HG03045 (cell line): ENCODE measurements around the gene SOS1.

Experiments
- ATAC-seq: cut with Tn5 transposase; IDR thresholded peaks from one replicate; pipeline ENCODE4 v1.9.1; 2021; ENCODE audit warnings: mild to moderate bottlenecking, moderate library complexity; ENCODE audit not compliant: unreplicated experiment

Gene SOS1

DNA sequence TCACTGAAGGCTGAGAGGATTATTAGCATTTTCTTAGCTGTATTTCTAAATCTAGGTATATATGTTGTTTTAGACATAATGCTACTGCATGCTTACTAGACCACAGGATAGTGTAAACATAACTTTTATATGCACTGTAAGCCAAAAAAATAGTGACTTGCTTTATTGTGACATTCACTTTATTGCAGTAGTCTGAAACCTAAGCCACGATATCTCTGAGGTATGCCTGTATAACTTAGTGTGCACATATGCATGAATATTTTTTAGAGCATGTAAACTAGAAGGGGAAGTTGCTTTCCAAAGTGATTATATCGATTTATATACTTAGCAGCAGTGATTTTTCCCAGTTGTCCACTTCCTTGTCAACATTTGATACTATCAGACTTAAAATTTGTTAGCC lies 81.8 kb downstream of the SOS1 start:
- ATAC-seq = no peak

DNA sequence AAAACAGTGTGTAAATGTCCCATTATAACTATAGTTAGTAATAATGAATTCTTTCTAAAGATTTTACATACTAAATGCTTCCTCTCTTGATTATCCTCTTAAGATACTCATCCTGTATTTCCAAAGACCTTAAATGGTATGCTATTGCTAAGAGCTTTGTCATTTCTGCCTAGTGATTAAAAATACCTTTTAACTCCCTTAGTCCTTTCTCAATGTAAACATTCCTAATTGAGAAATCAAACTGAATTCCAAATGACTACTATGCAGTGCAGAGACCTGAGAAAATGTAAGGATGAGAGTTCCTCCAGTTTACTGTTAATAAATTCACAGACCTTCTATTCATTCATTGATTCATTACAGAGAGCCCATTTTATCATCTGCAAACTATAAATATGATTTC lies 86.9 kb downstream of the SOS1 start:
- no peak for ATAC-seq

GRCh38 chr2:39027421-39027820 lies 93.4 kb downstream of the SOS1 start:
- no peak for ATAC-seq

DNA sequence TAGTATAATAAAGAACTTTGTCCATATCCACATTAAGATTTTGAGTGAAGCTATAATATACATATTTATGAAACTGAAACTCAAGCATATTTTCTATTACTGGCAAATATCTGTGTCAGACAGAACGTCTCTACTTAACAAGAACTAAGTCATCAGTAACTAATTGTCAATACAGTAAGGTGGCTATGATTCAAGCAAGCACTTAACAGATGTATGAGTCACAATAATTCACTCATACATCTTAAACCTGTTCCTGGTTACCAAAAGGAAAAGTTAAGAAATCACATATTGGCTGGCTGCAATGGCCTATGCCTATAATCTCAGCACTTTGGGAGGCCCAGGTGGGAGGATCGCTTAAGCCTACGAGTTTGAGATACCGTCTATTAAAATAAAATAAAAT lies 96.0 kb downstream of the SOS1 start:
- no peak for ATAC-seq

GRCh38 chr2:39023649-39024048 lies 97.2 kb downstream of the SOS1 start:
- no peak for ATAC-seq

DNA sequence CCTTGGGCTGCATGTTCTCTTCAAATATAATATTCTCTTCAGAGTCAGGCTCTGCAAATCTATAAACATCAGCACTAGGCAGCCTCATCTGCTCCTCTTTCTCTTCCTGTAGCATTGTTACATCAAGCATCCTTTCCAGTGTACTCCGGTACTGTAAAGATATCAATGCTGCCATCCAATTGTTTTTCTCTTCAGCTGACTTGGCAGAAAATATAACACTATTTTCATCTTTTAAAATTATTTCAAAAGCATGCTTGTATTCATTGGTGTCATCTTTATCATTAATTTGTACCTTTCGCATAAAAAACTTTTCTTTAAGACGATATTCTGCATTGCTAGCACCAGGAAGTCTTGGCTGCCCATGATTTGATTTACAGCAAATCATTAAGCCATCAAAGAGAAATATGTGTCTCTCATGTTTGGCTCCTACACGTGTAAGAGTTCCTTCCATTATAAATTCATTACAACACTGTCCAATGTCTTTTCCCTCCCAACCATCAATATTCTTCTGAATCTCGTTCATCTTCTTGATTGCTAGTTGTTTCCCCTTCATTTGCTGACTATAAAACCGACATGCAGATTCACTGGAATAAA lies 98.1 kb downstream of the SOS1 start:
- no peak for ATAC-seq

DNA sequence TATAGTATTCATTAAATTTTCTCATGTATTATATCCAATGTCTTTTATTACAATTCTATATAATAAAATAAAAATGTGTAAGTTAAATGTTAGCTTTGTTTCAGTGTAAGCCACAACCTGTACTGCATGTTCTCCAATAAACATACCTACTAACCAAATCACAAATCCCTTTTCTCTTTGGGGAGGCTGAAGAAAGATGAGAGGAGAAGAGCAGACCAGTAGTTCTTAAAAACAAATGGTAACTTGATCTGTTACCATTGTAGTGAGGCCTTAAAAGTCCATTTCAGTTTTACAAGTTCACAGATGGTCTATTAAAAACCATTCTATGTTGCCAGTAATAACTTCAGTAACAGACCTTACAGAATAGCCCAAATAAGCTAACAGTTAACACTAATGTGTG lies 100.5 kb downstream of the SOS1 start:
- ATAC-seq = no peak

GRCh38 chr2:39018638-39019037 lies 102.2 kb downstream of the SOS1 start:
- ATAC-seq = no peak

GRCh38 chr2:39017334-39017733 lies 103.5 kb downstream of the SOS1 start:
- no peak for ATAC-seq

DNA sequence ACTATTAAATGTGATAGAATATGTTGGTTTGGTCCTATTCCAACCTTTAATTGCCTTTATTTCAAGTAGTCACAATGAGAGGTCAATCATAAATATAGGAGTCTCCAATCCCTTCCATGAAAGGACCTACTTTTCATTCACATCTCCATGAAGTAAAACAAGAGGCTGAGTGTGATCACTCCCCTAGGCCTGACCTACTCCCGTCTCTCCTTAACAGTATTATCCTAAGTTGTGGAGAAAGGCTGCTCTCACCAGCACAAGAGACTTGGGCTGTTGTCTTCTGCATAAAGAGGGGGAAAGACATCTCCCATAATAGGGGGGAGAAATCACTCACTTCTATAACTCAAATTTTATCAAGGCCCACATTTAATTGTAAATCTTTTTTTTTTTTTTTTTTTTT lies 105.4 kb downstream of the SOS1 start:
- no peak for ATAC-seq

DNA sequence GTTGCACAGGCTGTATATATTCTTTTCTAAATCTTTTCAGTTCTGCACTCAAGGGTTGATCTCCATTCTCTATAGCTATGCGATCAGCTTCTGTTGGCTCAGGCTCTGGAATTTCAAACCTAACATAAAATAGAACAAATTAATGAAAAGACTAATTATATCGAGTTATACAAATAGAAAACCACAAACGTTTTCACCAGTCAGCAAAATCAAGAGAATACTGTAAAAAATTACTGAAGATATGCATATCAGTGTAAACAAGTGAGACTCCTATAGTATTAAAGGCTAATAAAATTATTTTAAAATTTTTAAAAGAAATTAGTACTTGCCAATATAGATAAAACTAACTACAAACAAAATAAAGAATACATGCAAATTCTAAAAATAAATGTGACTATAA lies 107.0 kb downstream of the SOS1 start:
- ATAC-seq = no peak

GRCh38 chr2:39008665-39009064 lies 112.2 kb downstream of the SOS1 start:
- no peak for ATAC-seq

DNA sequence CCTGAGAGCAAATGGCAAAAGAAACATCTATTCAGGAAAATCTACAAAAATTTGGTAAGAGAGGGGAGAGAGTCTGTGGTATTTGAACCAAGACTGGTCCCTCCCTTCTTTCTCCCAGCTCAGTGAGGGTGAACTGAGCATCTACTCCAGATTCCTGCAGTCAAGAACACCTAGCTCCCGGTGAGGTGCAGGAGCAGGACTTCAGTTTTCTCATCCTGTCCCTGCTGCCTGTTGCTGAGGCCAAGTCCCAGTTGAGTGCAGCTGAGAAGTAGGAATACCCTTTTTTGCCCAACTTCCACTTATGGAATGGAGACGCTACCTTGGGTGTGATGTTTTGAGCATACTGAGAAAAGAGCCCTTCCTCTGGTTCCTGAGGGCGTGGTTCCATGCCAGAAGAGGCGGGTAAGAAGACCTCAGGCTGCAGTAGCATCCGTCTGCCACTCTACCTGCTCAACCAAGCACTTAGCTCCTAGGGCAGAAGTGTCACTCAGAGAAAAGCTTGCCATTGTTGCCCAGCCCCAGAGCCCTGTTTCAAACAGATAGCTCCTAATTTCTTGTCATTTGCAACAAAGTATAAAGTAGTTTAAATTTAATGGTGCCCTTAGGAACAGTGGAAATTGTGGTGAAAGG lies 112.9 kb downstream of the SOS1 start:
- ATAC-seq = no peak

GRCh38 chr2:39000552-39000951 lies 120.3 kb downstream of the SOS1 start:
- no peak for ATAC-seq

DNA sequence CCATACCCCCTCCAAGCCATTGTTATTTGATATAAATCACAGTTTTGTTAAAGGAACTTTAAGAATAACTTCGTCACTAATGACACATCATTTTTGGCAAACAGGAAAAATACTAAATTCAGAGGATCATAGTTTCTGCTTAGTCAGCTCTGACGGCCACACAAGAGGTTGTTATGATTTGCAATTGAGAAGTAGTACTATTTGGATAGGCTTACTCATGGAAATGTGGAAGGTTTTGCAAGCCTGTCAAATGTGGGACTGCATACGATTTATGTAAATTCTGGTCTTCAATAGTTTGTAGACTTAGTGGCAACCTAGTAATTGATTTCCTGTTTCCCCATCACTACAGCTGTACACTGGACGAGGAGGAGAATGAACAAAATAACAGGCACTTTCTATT lies 123.1 kb downstream of the SOS1 start:
- no peak for ATAC-seq

- no peak for ATAC-seq
These were observed 129.0 kb downstream of the SOS1 start for GRCh38 chr2:38991899-38992298.

- no peak for ATAC-seq
These were observed 132.1 kb downstream of the SOS1 start for GRCh38 chr2:38988716-38989115.

- no peak for ATAC-seq
These were observed 138.4 kb downstream of the SOS1 start for GRCh38 chr2:38982498-38982897.

GRCh38 chr2:38981670-38982357 lies 139.0 kb downstream of the SOS1 start:
- ATAC-seq = no peak

DNA sequence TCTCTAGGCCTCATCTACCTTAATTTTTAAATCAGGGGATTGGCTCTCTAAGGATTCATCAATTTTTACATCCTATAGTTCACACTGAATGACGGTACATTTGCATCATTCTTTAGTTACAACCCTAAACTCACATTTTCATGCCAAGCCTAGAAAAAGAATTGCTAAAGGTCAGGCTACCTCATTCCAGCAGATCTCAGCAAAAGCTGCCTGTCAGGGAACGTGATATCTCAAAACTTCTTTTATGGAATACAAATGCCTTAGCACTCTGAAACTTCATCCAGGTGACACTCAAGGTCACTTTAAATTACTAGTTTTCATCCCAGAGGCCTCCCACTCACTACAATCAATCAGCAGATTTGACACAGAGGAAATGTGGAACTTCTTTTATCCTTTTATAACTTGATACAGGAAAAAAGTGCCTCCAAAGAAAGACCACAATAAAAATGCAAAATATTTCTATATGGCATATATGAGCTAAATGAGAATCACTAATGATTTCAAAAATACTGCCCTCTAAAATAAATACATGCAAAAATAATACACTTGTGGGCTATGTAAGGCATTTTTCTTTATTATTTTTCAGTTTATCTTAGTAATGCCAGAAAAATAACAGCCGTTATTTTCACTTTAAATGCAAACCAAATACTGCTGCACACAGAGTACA lies 139.7 kb downstream of the SOS1 start:
- no peak for ATAC-seq

DNA sequence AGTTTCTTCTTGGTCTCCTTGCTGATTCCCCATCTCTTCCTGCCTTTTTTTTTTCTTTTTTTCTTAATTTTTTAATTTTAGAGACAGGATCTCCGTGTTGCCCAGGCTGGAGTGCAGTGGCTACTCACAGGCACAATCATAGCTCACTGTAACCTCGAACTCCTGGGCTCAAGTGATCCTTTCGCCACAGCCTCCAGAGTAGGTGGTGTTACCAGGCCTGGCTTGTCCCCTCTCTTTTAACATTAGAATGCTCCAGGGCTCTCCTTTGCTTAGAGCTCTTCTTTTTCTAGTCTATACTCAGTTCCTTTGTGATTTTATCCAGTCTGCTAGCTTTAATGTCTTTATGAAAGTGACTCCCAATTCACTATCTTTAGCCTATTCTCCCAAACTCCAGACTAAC lies 141.9 kb downstream of the SOS1 start:
- ATAC-seq = no peak

- ATAC-seq = no peak
These were observed 142.5 kb downstream of the SOS1 start for GRCh38 chr2:38978296-38978903.
